ENCODE measurements around the gene AMTN.
"Not testable (repeated sequence)": the region's sequence is repeated elsewhere in the genome, so short reads cannot be mapped to it uniquely, and the experiment has no call there.

Gene AMTN

GRCh38 chr4:70533791-70534190 is 15.4 kb downstream of the AMTN start:
- H3K27ac Mint-ChIP-seq: no peak overlapping the region
- peaks cover 8% of the 10 kb centered on the region for H3K27me3 Mint-ChIP-seq
- H3K4me1 Mint-ChIP-seq: no peaks in the 10 kb centered on the region
- no peaks in the 10 kb centered on the region for H3K36me3 Mint-ChIP-seq
- no peak overlapping the region for H3K4me3 Mint-ChIP-seq
- no peaks in the 10 kb centered on the region for H3K9me3 Mint-ChIP-seq

GRCh38 chr4:70534886-70535285 is 16.5 kb downstream of the AMTN start:
- H3K27ac Mint-ChIP-seq, H3K4me1 Mint-ChIP-seq, H3K27me3 Mint-ChIP-seq: not testable (repeated sequence)

GRCh38 chr4:70538869-70539268 is 20.5 kb downstream of the AMTN start:
- Mint-ChIP-seq H3K4me1 (no peaks in the 10 kb centered on the region), H3K27ac (no peak overlapping the region), H3K27me3 (peaks cover 10% of the 10 kb centered on the region), H3K4me3 (no peak overlapping the region), H3K36me3 (no peaks in the 10 kb centered on the region), H3K9me3 (no peaks in the 10 kb centered on the region)

More at GRCh38 chr4:70534886-70535285, 16.5 kb downstream of the AMTN start:
- H3K9me3 Mint-ChIP-seq, H3K4me3 Mint-ChIP-seq, H3K36me3 Mint-ChIP-seq: not testable (repeated sequence)

- Mint-ChIP-seq H3K27me3 (peaks cover 19% of the 10 kb centered on the region), H3K27ac (no peak overlapping the region), H3K4me1 (no peaks in the 10 kb centered on the region), H3K4me3 (no peak overlapping the region), H3K36me3 (no peaks in the 10 kb centered on the region), H3K9me3 (no peaks in the 10 kb centered on the region)
Measured at GRCh38 chr4:70544279-70544868, 26.0 kb downstream of the AMTN start.

- Mint-ChIP-seq H3K27me3 (no peaks in the 10 kb centered on the region), H3K27ac (no peak overlapping the region), H3K4me3 (no peak overlapping the region), H3K4me1 (peaks cover 11% of the 10 kb centered on the region), H3K36me3 (no peaks in the 10 kb centered on the region), H3K9me3 (no peaks in the 10 kb centered on the region)
Measured at GRCh38 chr4:70556856-70557255, 38.5 kb downstream of the AMTN start.

- no peak overlapping the region for H3K4me3 Mint-ChIP-seq
- no peak overlapping the region for H3K27ac Mint-ChIP-seq
- peaks cover 11% of the 10 kb centered on the region for H3K4me1 Mint-ChIP-seq
- H3K27me3 Mint-ChIP-seq: no peaks in the 10 kb centered on the region
- H3K9me3 Mint-ChIP-seq: no peaks in the 10 kb centered on the region
- H3K36me3 Mint-ChIP-seq: no peaks in the 10 kb centered on the region
Measured at GRCh38 chr4:70559211-70559830, 41.0 kb downstream of the AMTN start.

GRCh38 chr4:70559924-70560323 is 41.6 kb downstream of the AMTN start:
- no peak overlapping the region for H3K27ac Mint-ChIP-seq
- H3K36me3 Mint-ChIP-seq: no peaks in the 10 kb centered on the region
- no peaks in the 10 kb centered on the region for H3K9me3 Mint-ChIP-seq
- peaks cover 11% of the 10 kb centered on the region for H3K4me1 Mint-ChIP-seq
- no peaks in the 10 kb centered on the region for H3K27me3 Mint-ChIP-seq
- H3K4me3 Mint-ChIP-seq: no peak overlapping the region

GRCh38 chr4:70564033-70564432 is 45.7 kb downstream of the AMTN start:
- Mint-ChIP-seq H3K36me3 (no peaks in the 10 kb centered on the region), H3K4me3 (no peak overlapping the region), H3K27ac (no peak overlapping the region), H3K4me1 (peaks cover 5% of the 10 kb centered on the region), H3K27me3 (no peaks in the 10 kb centered on the region), H3K9me3 (no peaks in the 10 kb centered on the region)

- Mint-ChIP-seq H3K4me3 (no peak overlapping the region), H3K36me3 (no peaks in the 10 kb centered on the region), H3K9me3 (no peaks in the 10 kb centered on the region), H3K27me3 (peaks cover 2% of the 10 kb centered on the region), H3K27ac (no peak overlapping the region), H3K4me1 (no peaks in the 10 kb centered on the region)
Measured at GRCh38 chr4:70570796-70571195, 52.4 kb downstream of the AMTN start.

- H3K9me3 Mint-ChIP-seq: no peaks in the 10 kb centered on the region
- no peaks in the 10 kb centered on the region for H3K36me3 Mint-ChIP-seq
- no peak overlapping the region for H3K4me3 Mint-ChIP-seq
- H3K4me1 Mint-ChIP-seq: no peaks in the 10 kb centered on the region
- peaks cover 5% of the 10 kb centered on the region for H3K27me3 Mint-ChIP-seq
- no peak overlapping the region for H3K27ac Mint-ChIP-seq
Measured at GRCh38 chr4:70571772-70572171, 53.4 kb downstream of the AMTN start.

GRCh38 chr4:70575964-70576363 is 57.6 kb downstream of the AMTN start:
- Mint-ChIP-seq H3K9me3 (peaks cover 5% of the 10 kb centered on the region), H3K36me3 (no peaks in the 10 kb centered on the region), H3K4me1 (no peaks in the 10 kb centered on the region), H3K27me3 (peaks cover 5% of the 10 kb centered on the region), H3K27ac (no peak overlapping the region), H3K4me3 (no peak overlapping the region)

- Mint-ChIP-seq H3K9me3 (peaks cover 5% of the 10 kb centered on the region), H3K27ac (no peak overlapping the region), H3K4me3 (no peak overlapping the region), H3K27me3 (peaks cover 5% of the 10 kb centered on the region), H3K36me3 (no peaks in the 10 kb centered on the region), H3K4me1 (no peaks in the 10 kb centered on the region)
Measured at GRCh38 chr4:70577220-70577927, 59.0 kb downstream of the AMTN start.

- H3K4me3 Mint-ChIP-seq: no peak overlapping the region
- peaks cover 5% of the 10 kb centered on the region for H3K9me3 Mint-ChIP-seq
- no peaks in the 10 kb centered on the region for H3K36me3 Mint-ChIP-seq
- peaks cover 2% of the 10 kb centered on the region for H3K27me3 Mint-ChIP-seq
- no peak overlapping the region for H3K27ac Mint-ChIP-seq
- H3K4me1 Mint-ChIP-seq: no peaks in the 10 kb centered on the region
Measured at GRCh38 chr4:70581980-70582379, 63.6 kb downstream of the AMTN start.

Data from activated naive CD4-positive, alpha-beta T cell treated with anti-CD3 and anti-CD28 coated beads, Interleukin-2, amount 50 U/mL, for 24 hours (primary cell).